Body of pancreas (tissue), 4 donors: ENCODE measurements around the gene CXCR4. TPM values are rescaled to one million over a fixed set of nuclear protein-coding genes. Genes with fewer than 3 reads are reported as not detected.

Source experiments
- ATAC-seq: fragments of 150-250 bp; one replicate; pipeline ENCODE4 v1.9.1; 2016
- DNase-seq, 4 donors: peaks; one replicate each; pipeline ENCODE4 v3.0.0-alpha.2; 2019
- H3K27ac ChIP-seq, 4 donors: fragments of 200-600 bp; sonication (generic); 1 replicate in 3 of 4; 2 replicates in 1 of 4; pipeline versions ENCODE4 v1.5.1 to v1.6.1; 2016 to 2019; ENCODE audit warnings: mild to moderate bottlenecking in 1 of 4, mixed read lengths in 1 of 4, moderate library complexity in 1 of 4
- H3K27me3 ChIP-seq, 2 donors: fragments of 200-600 bp; sonication (generic); one replicate each; pipeline ENCODE4 v1.6.0; 2016; ENCODE audit warnings: mild to moderate bottlenecking in 1 of 2
- H3K36me3 ChIP-seq, 2 donors: fragments of 200-600 bp; sonication (generic); replicated peaks in 1 of 2; 2 replicates each; pipeline ENCODE4 v1.5.1; 2016; ENCODE audit warnings: low read depth in 2 of 2; ENCODE audit not compliant: insufficient read depth in 1 of 2
- H3K4me1 ChIP-seq: fragments of 200-600 bp; sonication (generic); one replicate; pipeline ENCODE4 v1.6.0; 2016
- H3K4me3 ChIP-seq, 2 donors: fragments of 200-600 bp; sonication (generic); 1 replicate in 1 of 2; 2 replicates in 1 of 2; pipeline ENCODE4 v1.5.1; 2016 to 2019
- H3K9me3 ChIP-seq, 3 donors: fragments of 200-600 bp; sonication (generic); 1 replicate in 2 of 3; 2 replicates in 1 of 3; pipeline ENCODE4 v1.5.1; 2016
- CTCF ChIP-seq, 7 experiments: fragments of 450-650 bp in 4 of 7; fragments of 200-600 bp in 3 of 7; sonication (generic) in 3 of 7; IDR thresholded peaks; one replicate each; pipeline ENCODE4 v1.5.1; 2016 to 2019; ENCODE audit warnings: antibody characterized with exemption in 7 of 7
- POLR2A ChIP-seq, 3 donors: fragments of 450-650 bp; IDR thresholded peaks; one replicate each; pipeline ENCODE4 v1.6.1; 2016; ENCODE audit warnings: antibody characterized with exemption in 3 of 3, mild to moderate bottlenecking in 2 of 3
- WGBS, 2 donors: methylation state at CpG; one replicate each; pipeline ENCODE4 v1.1.5; 2017; 5-methylcytosine and 5-hydroxymethylcytosine counted together
- intact Hi-C: fragments of 100-400 bp; cut with DNase I; formaldehyde crosslinking; loops from one replicate; pipeline ENCODE4 v1.15.1; 2023
- total RNA-seq, 2 donors: library from RNA; depleted of rRNA; stranded (reverse); fragments of >200 nt; gene quantifications; one replicate each; pipeline ENCODE4 v1.1.0, GENCODE V29; 2016

Gene CXCR4
- total RNA-seq, 2 donors from 2014 or later, result 0.33 to 10.6 TPM

DNA sequence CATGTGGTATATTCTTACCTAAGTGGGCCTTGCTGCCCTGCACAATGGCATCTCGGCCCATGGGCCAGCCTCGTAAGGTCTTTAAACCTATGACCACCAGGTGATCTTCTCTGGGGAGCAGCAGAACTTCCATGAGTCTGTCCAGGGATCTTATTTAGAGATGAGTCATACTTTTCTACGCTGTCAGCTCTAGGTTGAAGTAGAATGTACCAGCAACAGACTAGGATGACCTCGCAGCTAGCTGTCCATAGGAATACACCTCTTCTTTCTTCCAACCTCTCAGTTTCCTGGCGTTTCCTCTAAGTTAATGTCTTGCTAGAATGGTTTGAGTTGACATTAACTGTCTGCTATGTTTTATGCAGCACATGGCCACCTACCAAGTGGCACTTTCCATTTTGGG lies 15.6 kb upstream of the CXCR4 start:
- TF ChIP-seq CTCF (IDR thresholded peaks at IDR 0.05), result no peak
- no peak for TF ChIP-seq POLR2A (IDR thresholded peaks at IDR 0.05)
- no peak for ATAC-seq
- intact Hi-C loops, result no loop called here
- Histone ChIP-seq H3K36me3 (no peaks in the 10 kb centered on the region), H3K27me3 (no peaks in the 10 kb centered on the region), H3K27ac (no peak overlapping the region), H3K9me3 (no peaks in the 10 kb centered on the region), H3K4me1 (no peaks in the 10 kb centered on the region), H3K4me3 (no peak overlapping the region)
- WGBS, 2 donors, result 76 to 82% methylated on average over 3 to 5 of the region's 5 CpGs
- DNase-seq, result no peak

GRCh38 chr2:136133176-136133575 lies 15.2 kb upstream of the CXCR4 start:
- DNase-seq, result no peak

GRCh38 chr2:136132825-136133155 lies 14.8 kb upstream of the CXCR4 start:
- H3K27me3 ChIP-seq, result no peaks in the 10 kb centered on the region
- no peaks in the 10 kb centered on the region for H3K4me1 ChIP-seq
- intact Hi-C loops, result no loop called here
- H3K4me3 ChIP-seq, result no peak overlapping the region
- no peak for TF ChIP-seq CTCF (IDR thresholded peaks at IDR 0.05)
- TF ChIP-seq POLR2A (IDR thresholded peaks at IDR 0.05), result no peak
- no peak for ATAC-seq
- no peak for DNase-seq
- H3K27ac ChIP-seq, result peak overlapping the region in 1 of 4 donors; percentile 23
- no peaks in the 10 kb centered on the region for H3K36me3 ChIP-seq
- H3K9me3 ChIP-seq, result no peaks in the 10 kb centered on the region

More at GRCh38 chr2:136133176-136133575, 15.2 kb upstream of the CXCR4 start:
- Histone ChIP-seq H3K4me1 (no peaks in the 10 kb centered on the region), H3K27me3 (no peaks in the 10 kb centered on the region), H3K9me3 (no peaks in the 10 kb centered on the region), H3K36me3 (no peaks in the 10 kb centered on the region), H3K4me3 (no peak overlapping the region), H3K27ac (no peak overlapping the region)
- 73% methylated on average over 1 of the region's 1 CpG; no CpG with 5 or more reads in 1 of the 2 donors for WGBS, 2 donors
- intact Hi-C loops, result no loop called here
- ATAC-seq, result no peak
- TF ChIP-seq CTCF (IDR thresholded peaks at IDR 0.05) (no peak), POLR2A (IDR thresholded peaks at IDR 0.05) (no peak)

DNA sequence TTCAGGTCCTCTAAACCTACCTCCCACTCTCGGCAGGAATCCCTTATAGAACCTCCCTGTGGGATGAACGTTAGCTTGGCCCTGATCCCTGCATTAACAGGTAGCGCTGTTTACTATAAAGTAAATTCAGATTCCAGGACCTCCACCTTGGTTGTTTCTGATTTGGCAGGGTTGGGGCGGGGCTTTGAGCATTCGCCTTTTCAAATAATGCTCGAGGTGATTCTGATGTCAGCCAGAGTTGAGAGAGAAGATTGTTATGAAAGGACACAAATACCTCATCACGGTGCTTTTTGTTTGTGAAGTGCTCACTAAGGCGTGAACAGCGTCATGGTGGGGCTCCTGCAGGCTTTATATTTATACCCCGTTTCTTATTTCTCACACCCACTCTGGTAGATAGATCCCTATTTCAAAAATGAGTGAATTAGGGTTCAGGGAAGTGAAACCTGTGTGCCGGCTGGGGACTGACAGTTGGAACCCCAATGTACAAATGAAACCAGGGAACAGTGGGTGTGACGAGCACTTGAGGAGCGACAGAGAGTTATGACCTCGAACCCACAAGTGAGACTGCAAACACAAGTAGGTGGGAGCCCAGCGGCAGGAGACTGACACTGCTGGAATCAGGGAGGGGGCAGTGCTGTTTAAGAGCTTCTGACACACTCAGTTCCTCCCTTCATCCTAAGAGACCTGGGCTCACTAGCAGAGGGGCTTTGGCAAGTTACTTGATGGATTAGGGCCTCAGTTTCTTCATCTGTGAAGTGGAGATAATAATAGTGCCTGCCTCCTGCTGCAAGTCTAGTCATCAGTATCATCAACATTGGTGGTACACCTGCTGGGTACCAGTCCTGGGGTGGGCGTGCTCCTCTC lies 14.2 kb upstream of the CXCR4 start:
- Histone ChIP-seq H3K9me3 (no peaks in the 10 kb centered on the region), H3K4me3 (no peak overlapping the region), H3K36me3 (no peaks in the 10 kb centered on the region), H3K4me1 (no peaks in the 10 kb centered on the region), H3K27me3 (no peaks in the 10 kb centered on the region), H3K27ac (peak overlapping the region in 1 of 4 donors; percentile 55)
- no peak for ATAC-seq
- 55 to 57% methylated on average over 16 of the region's 16 CpGs for WGBS, 2 donors
- intact Hi-C loops, result no loop called here
- TF ChIP-seq CTCF (IDR thresholded peaks at IDR 0.05), result no peak
- peak in 2 of 3 donors; percentile 11 to 25 for TF ChIP-seq POLR2A (IDR thresholded peaks at IDR 0.05)
- peak in 2 of 4 donors; percentile 13 to 65 for DNase-seq
